HepG2 (cell line): ENCODE measurements around the gene SELPLG. TPM values are rescaled to one million over a fixed set of nuclear protein-coding genes. Genes with fewer than 3 reads are reported as not detected.
A peak's percentile ranks its signal among the peaks of the same experiment; 100 is the strongest.

Source experiments
- ATAC-seq: fragments of 200-7000 bp; cut with Tn5 transposase; 3 replicates; pipeline ENCODE4 v1.9.1; 2020; ENCODE audit warnings: mild to moderate bottlenecking, moderate library complexity
- BruUV-seq: library from RNA; stranded (reverse); fragments of 400-500 nt; replicated peaks from 2 replicates; lab custom pipeline; 2021; lab: Mats Ljungman, UMichigan
- CTCF ChIA-PET: fragments of 300-600 bp; formaldehyde crosslinking; extraction: SDS; loops from one replicate; lab custom pipeline; 2021; ENCODE audit warnings: low total read pairs, inconsistent platforms, low intra/inter-chr PET ratio; lab: Yijun Ruan, JAX
- POLR2A ChIA-PET: fragments of 350-600 bp; sonication (Branson Sonifier 250); formaldehyde crosslinking; loops from one replicate; lab custom pipeline; 2020; ENCODE audit warnings: antibody characterized with exemption, inconsistent platforms; lab: Yijun Ruan, JAX
- DNase-seq: peaks from one replicate; pipeline ENCODE4 v3.0.0-alpha.2; 2015; ENCODE audit warnings: low spot score
- FAIRE-seq: peaks from 3 replicates; lab custom pipeline; 2011; peaks lifted over from hg19 to GRCh38; lab: Jason Lieb, UNC
- H2AFZ ChIP-seq: one replicate; pipeline ENCODE4 v1.6.1; 2011; ENCODE audit warnings: low read length, inconsistent platforms
- H3K27ac ChIP-seq: fragments of 300-600 bp; 3 replicates; pipeline ENCODE4 v1.8.0; 2011; ENCODE audit warnings: mixed run types, mild to moderate bottlenecking, mixed read lengths, low read length, inconsistent platforms; ENCODE audit not compliant: insufficient read depth; ENCODE audit errors: extremely low read length
- H3K27me3 ChIP-seq, 2 experiments: fragments of 200-600 bp in 1 of 2; 2 replicates in 1 of 2; 3 replicates in 1 of 2; pipeline versions ENCODE4 v1.6.0 to v1.8.0; 2011; ENCODE audit warnings: low read length in 2 of 2, mild to moderate bottlenecking in 2 of 2, moderate library complexity in 2 of 2, inconsistent platforms in 1 of 2; ENCODE audit not compliant: insufficient read depth in 2 of 2, control insufficient read depth in 1 of 2
- H3K36me3 ChIP-seq, 2 experiments: fragments of 200-600 bp in 1 of 2; replicated peaks in 1 of 2; 2 replicates in 1 of 2; 3 replicates in 1 of 2; pipeline versions ENCODE4 v1.5.1 to v1.8.0; 2011; ENCODE audit warnings: low read length in 2 of 2, inconsistent platforms in 1 of 2; ENCODE audit not compliant: insufficient read depth in 2 of 2, control insufficient read depth in 1 of 2
- H3K4me1 ChIP-seq: 2 replicates; pipeline ENCODE4 v1.5.1; 2012; ENCODE audit warnings: low read length, inconsistent platforms; ENCODE audit not compliant: insufficient read depth
- H3K4me2 ChIP-seq: 2 replicates; pipeline ENCODE4 v1.6.0; 2011; ENCODE audit warnings: low read depth, low read length, inconsistent platforms
- H3K4me3 ChIP-seq, 3 experiments: fragments of 200-600 bp in 1 of 3; sonication (generic), shearing (Covaris generic) in 1 of 3; replicated peaks in 1 of 3; 2 replicates each; pipeline ENCODE4 v1.5.1; 2011 to 2016; ENCODE audit warnings: low read length in 3 of 3, inconsistent platforms in 2 of 3, low read depth in 2 of 3, mild to moderate bottlenecking in 2 of 3, control low read depth in 1 of 3, mixed read lengths in 1 of 3; ENCODE audit not compliant: insufficient read depth in 1 of 3
- H3K79me2 ChIP-seq: one replicate; pipeline ENCODE4 v1.6.1; 2011; ENCODE audit warnings: low read length, inconsistent platforms; ENCODE audit not compliant: insufficient read depth
- H3K9ac ChIP-seq: 2 replicates; pipeline ENCODE4 v1.6.0; 2011; ENCODE audit warnings: mild to moderate bottlenecking, low read depth, low read length, inconsistent platforms; ENCODE audit not compliant: insufficient read depth
- H3K9me3 ChIP-seq: 2 replicates; pipeline ENCODE4 v1.5.1; 2012; ENCODE audit warnings: mild to moderate bottlenecking, low read length
- H4K20me1 ChIP-seq: 2 replicates; pipeline ENCODE4 v1.6.0; 2011; ENCODE audit warnings: inconsistent platforms, mild to moderate bottlenecking, low read length, moderate library complexity; ENCODE audit not compliant: insufficient read depth
- ETS1 ChIP-seq: sonication (generic); formaldehyde crosslinking; IDR thresholded peaks from 2 replicates; pipeline ENCODE4 v1.4.0; 2020; ENCODE audit warnings: missing genetic modification reagents
- FOSL1 ChIP-seq: sonication (generic); formaldehyde crosslinking; IDR thresholded peaks from 2 replicates; pipeline ENCODE4 v1.9.0; 2021; ENCODE audit warnings: missing genetic modification reagents, borderline replicate concordance
- HMG20B ChIP-seq: conservative IDR thresholded peaks from 2 replicates; pipeline ENCODE4 v1.6.1; 2016; ENCODE audit warnings: missing genetic modification reagents, missing compliant biosample characterization
- LRRFIP1 ChIP-seq: sonication (generic); formaldehyde crosslinking; conservative IDR thresholded peaks from 2 replicates; pipeline ENCODE4 v1.4.0; 2020; ENCODE audit warnings: missing genetic modification reagents
- MBD4 ChIP-seq: IDR thresholded peaks from 2 replicates; pipeline ENCODE4 v1.6.1; 2012; ENCODE audit warnings: low read length, inconsistent platforms, borderline replicate concordance
- THAP7 ChIP-seq: sonication (generic); formaldehyde crosslinking; IDR thresholded peaks from 2 replicates; pipeline ENCODE4 v1.8.1; 2023; ENCODE audit warnings: mild to moderate bottlenecking, missing genetic modification reagents
- ZBTB3 ChIP-seq: sonication (generic); formaldehyde crosslinking; IDR thresholded peaks from 2 replicates; pipeline ENCODE4 v1.4.0; 2020; ENCODE audit warnings: low read depth, mild to moderate bottlenecking, moderate library complexity, missing genetic modification reagents, borderline replicate concordance
- ZGPAT ChIP-seq: IDR thresholded peaks from 2 replicates; pipeline ENCODE4 v1.6.1; 2016; ENCODE audit warnings: mild to moderate bottlenecking
- ZNF143 ChIP-seq: sonication (generic); formaldehyde crosslinking; IDR thresholded peaks from 2 replicates; pipeline ENCODE4 v1.4.0; 2020; ENCODE audit warnings: missing genetic modification reagents
- ZNF234 ChIP-seq: sonication (generic); formaldehyde crosslinking; conservative IDR thresholded peaks from 2 replicates; pipeline ENCODE4 v1.5.1; 2020; ENCODE audit warnings: mild to moderate bottlenecking, missing genetic modification reagents
- ZNF768 ChIP-seq: sonication (generic); formaldehyde crosslinking; IDR thresholded peaks from 2 replicates; pipeline ENCODE4 v1.4.0; 2020; ENCODE audit warnings: missing genetic modification reagents
- WGBS: methylation state at CpG from one replicate; pipeline ENCODE4 v1.1.6; 2017; ENCODE audit warnings: low lambda C conversion rate; 5-methylcytosine and 5-hydroxymethylcytosine counted together
- in situ Hi-C: cut with HindIII; loops from 2 replicates; pipeline ENCODE4 v1.10.0; 2017; ENCODE audit warnings: low pct_unique_long_range_greater_than_20kb; ENCODE audit not compliant: extremely low pct_ligation_motif_present
- intact Hi-C: fragments of 100-400 bp; cut with micrococcal nuclease; formaldehyde crosslinking; loops from one replicate; pipeline ENCODE4 v1.10.0; 2022; ENCODE audit not compliant: unreplicated experiment
- polyA plus RNA-seq, 8 experiments: library from polyadenylated mRNA; depleted of rRNA in 3 of 8; stranded (reverse) in 7 of 8; unstranded in 1 of 8; fragments of >200 nt; fragmentation: Illumina TruSeq in 4 of 8; extraction: Trizol in 4 of 8; gene quantifications; 2 replicates each; pipeline versions ENCODE4 v1.2.1 to v1.2.3, GENCODE V29; 2011 to 2016; ENCODE audit warnings: low read depth in 4 of 8, missing spikeins in 1 of 8, mixed read lengths in 1 of 8; ENCODE audit not compliant: insufficient read depth in 1 of 8
- total RNA-seq, 5 experiments: library from RNA; depleted of rRNA; stranded (reverse); fragments of >200 nt; fragmentation: Illumina TruSeq; extraction: Trizol; gene quantifications; 2 replicates each; pipeline ENCODE4 v1.2.3, GENCODE V29; 2016; ENCODE audit warnings: low read depth in 1 of 5

Gene SELPLG
- total and polyA plus RNA-seq, 2 of the 13 experiments (the other 11 are each of a cell fraction or from before 2014, with no cell fraction given), result 0.12 TPM; not detected in 1

- Histone ChIP-seq H3K9ac (no peak overlapping the region), H2AFZ (no peak overlapping the region), H3K27ac (no peak overlapping the region), H3K79me2 (no peaks in the 10 kb centered on the region), H3K4me1 (no peaks in the 10 kb centered on the region), H3K36me3 (no peaks in the 10 kb centered on the region), H3K27me3 (peaks cover 2 to 7% of the 10 kb centered on the region in 2 experiments; a peak in 2 of 5 replicates), H3K4me3 (no peak overlapping the region), H3K4me2 (no peak overlapping the region), H4K20me1 (no peaks in the 10 kb centered on the region), H3K9me3 (no peaks in the 10 kb centered on the region)
- no peak for TF ChIP-seq ZBTB3 (CRISPR knock-in tag)
- peak; percentile 93 for TF ChIP-seq ZNF768
- FAIRE-seq (no peak), ATAC-seq (no peak), DNase-seq (no peak)
- intact Hi-C loops (no loop called here), in situ Hi-C loops (no loop called here)
- WGBS, result 73% methylated on average over 25 of the region's 33 CpGs
- CTCF ChIA-PET, result no interaction called here
- POLR2A ChIA-PET, result no interaction called here
- no TSS peak for BruUV-seq
Observed at GRCh38 chr12:108581311-108582227, 52.1 kb downstream of the SELPLG start.

GRCh38 chr12:108580531-108580930 is 53.2 kb downstream of the SELPLG start:
- H2AFZ ChIP-seq, result no peak overlapping the region
- FAIRE-seq (no peak), DNase-seq (no peak), ATAC-seq (no peak)
- H3K27me3 ChIP-seq, result peaks cover 2 to 7% of the 10 kb centered on the region in 2 experiments; a peak in 2 of 5 replicates
- no peak overlapping the region for H3K9ac ChIP-seq
- H3K4me1 ChIP-seq, result no peaks in the 10 kb centered on the region
- no peak overlapping the region for H3K4me3 ChIP-seq
- H3K36me3 ChIP-seq, result no peaks in the 10 kb centered on the region
- intact Hi-C loops (no loop called here), in situ Hi-C loops (no loop called here)
- WGBS, result 2% methylated on average over 3 of the region's 3 CpGs
- no peak overlapping the region for H3K4me2 ChIP-seq
- no peaks in the 10 kb centered on the region for H3K79me2 ChIP-seq
- no TSS peak for BruUV-seq
- POLR2A ChIA-PET, result no interaction called here
- H4K20me1 ChIP-seq, result no peaks in the 10 kb centered on the region
- CTCF ChIA-PET, result no interaction called here
- H3K9me3 ChIP-seq, result no peaks in the 10 kb centered on the region
- H3K27ac ChIP-seq, result no peak overlapping the region
- TF ChIP-seq ZNF143, result no peak
- TF ChIP-seq LRRFIP1 (CRISPR knock-in tag), result no peak
- no peak for TF ChIP-seq THAP7 (CRISPR knock-in tag)
- TF ChIP-seq MBD4, result no peak
- no peak for TF ChIP-seq FOSL1 (CRISPR knock-in tag)
- TF ChIP-seq ZGPAT (CRISPR knock-in tag), result no peak
- no peak for TF ChIP-seq ETS1
- TF ChIP-seq HMG20B (CRISPR knock-in tag), result no peak
- no peak for TF ChIP-seq ZNF234 (CRISPR knock-in tag)
